Stimulated activated naive CD8-positive, alpha-beta T cell treated with anti-CD3 and anti-CD28 coated beads, Interleukin-15, amount 100 ng/mL, for 72 hours (primary cell): ENCODE data around the gene SCFD2.

Source experiments
- ATAC-seq: fragments of 150-1000 bp; cut with Tn5 transposase; 2 replicates; pipeline ENCODE4 v1.10.0; 2021; ENCODE audit warnings: mild to moderate bottlenecking, moderate library complexity
- DNase-seq, 2 donors: peaks; one replicate each; pipeline ENCODE4 v3.0.0; 2021 to 2022
- H3K27ac Mint-ChIP-seq, 2 donors: one replicate each; pipeline ENCODE4 v1.8.0; 2022; ENCODE audit warnings: mild to moderate bottlenecking in 2 of 2, mixed read lengths in 2 of 2, moderate library complexity in 2 of 2
- H3K27me3 Mint-ChIP-seq: one replicate; pipeline ENCODE4 v1.8.0; 2022; ENCODE audit warnings: mixed read lengths
- H3K4me1 Mint-ChIP-seq: one replicate; pipeline ENCODE4 v1.8.0; 2022; ENCODE audit warnings: mild to moderate bottlenecking, mixed read lengths
- H3K4me3 Mint-ChIP-seq, 2 donors: one replicate each; pipeline ENCODE4 v1.8.0; 2022; ENCODE audit warnings: mild to moderate bottlenecking in 2 of 2, mixed read lengths in 2 of 2, moderate library complexity in 1 of 2
- H3K9me3 Mint-ChIP-seq, 2 donors: one replicate each; pipeline ENCODE4 v1.8.0; 2022; ENCODE audit warnings: mixed read lengths in 2 of 2

SCFD2 gene

GRCh38 chr4:52917817-52918216, 448.0 kb downstream of the SCFD2 start:
- DNase-seq: no peak
- Mint-ChIP-seq H3K27ac (peak overlapping the region in 1 of 2 donors; percentile 67), H3K27me3 (no peaks in the 10 kb centered on the region), H3K4me1 (no peaks in the 10 kb centered on the region), H3K9me3 (no peaks in the 10 kb centered on the region), H3K4me3 (no peak overlapping the region)
- ATAC-seq: no peak

GRCh38 chr4:52915730-52916300, 450.0 kb downstream of the SCFD2 start:
- no peaks in the 10 kb centered on the region for H3K9me3 Mint-ChIP-seq
- no peak overlapping the region for H3K4me3 Mint-ChIP-seq
- no peak overlapping the region for H3K27ac Mint-ChIP-seq
- no peak for ATAC-seq
- no peak for DNase-seq
- peaks cover 4% of the 10 kb centered on the region for H3K4me1 Mint-ChIP-seq
- no peaks in the 10 kb centered on the region for H3K27me3 Mint-ChIP-seq

GRCh38 chr4:52915191-52915590, 450.7 kb downstream of the SCFD2 start:
- H3K27ac Mint-ChIP-seq: no peak overlapping the region
- ATAC-seq (no peak), DNase-seq (no peak)
- H3K9me3 Mint-ChIP-seq: no peaks in the 10 kb centered on the region
- H3K27me3 Mint-ChIP-seq: no peaks in the 10 kb centered on the region
- H3K4me1 Mint-ChIP-seq: peaks cover 4% of the 10 kb centered on the region
- no peak overlapping the region for H3K4me3 Mint-ChIP-seq

GRCh38 chr4:52914051-52914605, 451.7 kb downstream of the SCFD2 start:
- no peak for ATAC-seq
- H3K27ac Mint-ChIP-seq: no peak overlapping the region
- DNase-seq: no peak
- H3K27me3 Mint-ChIP-seq: no peaks in the 10 kb centered on the region
- H3K4me1 Mint-ChIP-seq: peaks cover 4% of the 10 kb centered on the region
- no peak overlapping the region for H3K4me3 Mint-ChIP-seq
- H3K9me3 Mint-ChIP-seq: no peaks in the 10 kb centered on the region

- Mint-ChIP-seq H3K4me1 (peaks cover 4% of the 10 kb centered on the region), H3K4me3 (no peak overlapping the region), H3K27me3 (no peaks in the 10 kb centered on the region), H3K27ac (no peak overlapping the region), H3K9me3 (no peaks in the 10 kb centered on the region)
- ATAC-seq (no peak), DNase-seq (no peak)
Observed at GRCh38 chr4:52912608-52913007, 453.3 kb downstream of the SCFD2 start.

- H3K27ac Mint-ChIP-seq: peak overlapping the region in 1 of 2 donors; percentile 14
- H3K4me1 Mint-ChIP-seq: peaks cover 4% of the 10 kb centered on the region
- H3K9me3 Mint-ChIP-seq: no peaks in the 10 kb centered on the region
- H3K27me3 Mint-ChIP-seq: no peaks in the 10 kb centered on the region
- H3K4me3 Mint-ChIP-seq: no peak overlapping the region
- peak; percentile 34 to 67 for DNase-seq
- peak; percentile 49 for ATAC-seq
Observed at GRCh38 chr4:52911684-52912294, 454.1 kb downstream of the SCFD2 start.

- H3K4me1 Mint-ChIP-seq: peaks cover 4% of the 10 kb centered on the region
- DNase-seq: no peak
- ATAC-seq: no peak
- H3K27me3 Mint-ChIP-seq: no peaks in the 10 kb centered on the region
- H3K27ac Mint-ChIP-seq: no peak overlapping the region
- no peaks in the 10 kb centered on the region for H3K9me3 Mint-ChIP-seq
- H3K4me3 Mint-ChIP-seq: no peak overlapping the region
Observed at GRCh38 chr4:52910115-52910514, 455.7 kb downstream of the SCFD2 start.

GRCh38 chr4:52907510-52907909, 458.4 kb downstream of the SCFD2 start:
- Mint-ChIP-seq H3K27me3 (no peaks in the 10 kb centered on the region), H3K9me3 (peaks cover 0 to 2% of the 10 kb centered on the region in 2 donors), H3K4me1 (peaks cover 4% of the 10 kb centered on the region), H3K27ac (no peak overlapping the region), H3K4me3 (no peak overlapping the region)
- ATAC-seq (no peak), DNase-seq (no peak)

- Mint-ChIP-seq H3K4me1 (no peaks in the 10 kb centered on the region), H3K27ac (no peak overlapping the region), H3K9me3 (peaks cover 0 to 9% of the 10 kb centered on the region in 2 donors), H3K4me3 (no peak overlapping the region), H3K27me3 (no peaks in the 10 kb centered on the region)
- ATAC-seq: no peak
- DNase-seq: no peak
Observed at GRCh38 chr4:52904421-52904820, 461.4 kb downstream of the SCFD2 start.

GRCh38 chr4:52903273-52903672, 462.6 kb downstream of the SCFD2 start:
- H3K27ac Mint-ChIP-seq: no peak overlapping the region
- H3K27me3 Mint-ChIP-seq: no peaks in the 10 kb centered on the region
- no peak overlapping the region for H3K4me3 Mint-ChIP-seq
- no peaks in the 10 kb centered on the region for H3K4me1 Mint-ChIP-seq
- ATAC-seq (no peak), DNase-seq (no peak)
- peaks cover 2 to 18% of the 10 kb centered on the region in 2 donors for H3K9me3 Mint-ChIP-seq

GRCh38 chr4:52894443-52894842, 471.4 kb downstream of the SCFD2 start:
- H3K9me3 Mint-ChIP-seq: peaks cover 8 to 11% of the 10 kb centered on the region in 2 donors
- DNase-seq (no peak), ATAC-seq (no peak)
- H3K4me1 Mint-ChIP-seq: peaks cover 21% of the 10 kb centered on the region
- no peaks in the 10 kb centered on the region for H3K27me3 Mint-ChIP-seq
- no peak overlapping the region for H3K4me3 Mint-ChIP-seq
- no peak overlapping the region for H3K27ac Mint-ChIP-seq

GRCh38 chr4:52892880-52893279, 473.0 kb downstream of the SCFD2 start:
- Mint-ChIP-seq H3K4me3 (no peak overlapping the region), H3K27me3 (no peaks in the 10 kb centered on the region), H3K27ac (peak overlapping the region in 1 of 2 donors; percentile 77), H3K9me3 (peaks cover 2 to 9% of the 10 kb centered on the region in 2 donors), H3K4me1 (peaks cover 22% of the 10 kb centered on the region)
- no peak for DNase-seq
- ATAC-seq: no peak

- no peaks in the 10 kb centered on the region for H3K27me3 Mint-ChIP-seq
- no peak overlapping the region for H3K27ac Mint-ChIP-seq
- no peak for DNase-seq
- H3K4me1 Mint-ChIP-seq: peaks cover 22% of the 10 kb centered on the region
- H3K9me3 Mint-ChIP-seq: peaks cover 0 to 14% of the 10 kb centered on the region in 2 donors
- no peak overlapping the region for H3K4me3 Mint-ChIP-seq
- no peak for ATAC-seq
Observed at GRCh38 chr4:52891743-52892142, 474.1 kb downstream of the SCFD2 start.

GRCh38 chr4:52890521-52890791, 475.4 kb downstream of the SCFD2 start:
- no peak for DNase-seq
- peaks cover 0 to 14% of the 10 kb centered on the region in 2 donors for H3K9me3 Mint-ChIP-seq
- no peaks in the 10 kb centered on the region for H3K27me3 Mint-ChIP-seq
- ATAC-seq: no peak
- peaks cover 22% of the 10 kb centered on the region for H3K4me1 Mint-ChIP-seq
- no peak overlapping the region for H3K4me3 Mint-ChIP-seq
- no peak overlapping the region for H3K27ac Mint-ChIP-seq

- Mint-ChIP-seq H3K4me3 (no peak overlapping the region), H3K9me3 (peaks cover 0 to 14% of the 10 kb centered on the region in 2 donors), H3K4me1 (peaks cover 22% of the 10 kb centered on the region), H3K27me3 (no peaks in the 10 kb centered on the region), H3K27ac (peak overlapping the region in 1 of 2 donors; percentile 23)
- ATAC-seq (peak; percentile 90), DNase-seq (peak in 1 of 2 donors; percentile 24)
Observed at GRCh38 chr4:52889778-52890520, 475.9 kb downstream of the SCFD2 start.

GRCh38 chr4:52889354-52889753, 476.5 kb downstream of the SCFD2 start:
- no peak for ATAC-seq
- Mint-ChIP-seq H3K4me3 (no peak overlapping the region), H3K27me3 (no peaks in the 10 kb centered on the region), H3K27ac (no peak overlapping the region), H3K4me1 (peaks cover 22% of the 10 kb centered on the region), H3K9me3 (peaks cover 0 to 14% of the 10 kb centered on the region in 2 donors)
- no peak for DNase-seq
